Endometrial microvascular endothelial cells (primary cell): ENCODE measurements around the gene ANO1. TPM values are rescaled to one million over a fixed set of nuclear protein-coding genes. Genes with fewer than 3 reads are reported as not detected.
"Not testable (repeated sequence)": the region's sequence is repeated elsewhere in the genome, so short reads cannot be mapped to it uniquely, and the experiment has no call there.

Experiments
- in situ Hi-C: cut with HindIII; loops from 2 replicates; pipeline ENCODE4 v1.10.0; 2017; ENCODE audit warnings: low sequenced_read_pairs, low pct_unique_long_range_greater_than_20kb; ENCODE audit errors: inconsistent ontology term
- total RNA-seq: library from RNA; depleted of rRNA; stranded (reverse); fragments of >200 nt; gene quantifications from one replicate; pipeline ENCODE4 v1.2.3, GENCODE V29; 2015; ENCODE audit errors: inconsistent ontology term

ANO1 gene
- total RNA-seq, 1 donor from 2014 or later = not detected

DNA sequence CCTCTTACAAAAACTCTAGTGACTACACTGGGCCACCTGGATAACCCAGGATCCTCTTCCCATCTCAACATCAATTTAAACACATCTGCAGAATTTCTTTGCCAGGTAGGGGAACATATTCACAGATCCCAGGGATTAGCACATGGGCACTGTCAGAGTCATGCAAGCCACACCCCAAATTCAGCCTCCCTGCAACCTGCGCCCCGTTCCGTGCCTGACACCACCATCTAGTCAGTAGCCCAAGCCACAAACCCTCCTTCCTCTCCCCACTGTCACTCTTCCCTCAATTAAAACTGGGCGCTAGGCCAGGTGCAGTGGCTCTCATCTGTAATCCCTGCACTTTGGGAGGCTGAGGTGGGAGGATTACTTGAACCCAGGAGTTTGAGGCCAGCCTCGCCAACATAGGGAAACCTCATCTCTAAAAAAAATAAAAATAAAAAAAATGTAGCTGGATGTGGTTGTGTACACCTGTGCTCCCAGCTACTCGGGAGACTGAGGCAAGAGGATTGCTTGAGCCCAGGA, 131.3 kb downstream of the ANO1 start:
- in situ Hi-C loops = no loop called here

GRCh38 chr11:70210051-70210501, 132.0 kb downstream of the ANO1 start:
- in situ Hi-C loops = no loop called here

DNA sequence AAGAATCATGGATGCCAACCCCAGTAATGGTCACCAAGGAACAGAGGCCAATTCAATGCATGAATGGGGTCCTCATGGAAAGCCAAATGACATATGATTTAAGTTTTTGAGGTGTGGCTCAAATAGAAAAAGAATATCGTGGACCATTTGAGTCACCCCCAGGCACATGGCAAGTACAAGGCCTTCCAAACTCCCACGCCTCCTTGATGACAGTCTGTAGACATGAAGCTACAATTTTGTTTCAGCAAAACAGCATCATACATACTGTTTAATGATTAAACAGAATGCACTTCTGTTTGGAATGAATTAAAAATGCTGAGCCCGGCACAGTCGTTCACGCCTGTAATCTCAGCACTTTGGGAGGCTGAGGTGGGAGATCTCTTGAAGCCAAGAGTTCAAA, 132.4 kb downstream of the ANO1 start:
- in situ Hi-C loops = no loop called here

DNA sequence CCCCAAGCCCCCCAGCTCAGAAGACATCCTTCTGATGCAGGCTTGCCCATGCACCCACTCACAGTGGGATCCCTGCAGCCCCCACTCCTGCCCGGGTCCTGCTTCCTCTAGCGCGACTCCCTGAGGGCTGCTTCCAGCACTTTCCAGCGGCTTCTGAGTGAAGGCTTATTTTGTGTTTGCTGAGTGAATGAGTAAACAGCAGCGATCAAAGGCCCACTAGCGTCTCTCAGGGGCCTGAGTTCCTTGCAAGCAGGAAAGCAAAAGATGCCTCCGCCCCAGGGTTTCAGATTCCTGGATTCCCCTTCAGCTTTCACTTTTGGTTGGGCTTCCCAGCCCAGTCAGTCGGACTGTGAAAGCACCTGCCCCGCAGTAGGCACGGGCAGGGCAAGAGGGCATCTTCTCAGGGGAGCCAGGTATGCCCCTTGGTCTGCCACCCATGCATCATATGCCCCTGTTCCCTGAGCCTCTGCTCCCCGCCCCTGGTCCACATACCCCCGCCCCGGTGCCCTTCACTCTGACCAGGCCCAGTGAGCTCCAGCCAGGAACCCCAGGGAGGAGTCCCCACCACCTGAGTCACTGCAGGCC, 134.2 kb downstream of the ANO1 start:
- in situ Hi-C loops = no loop called here

- in situ Hi-C loops = not testable (repeated sequence)
Observed at GRCh38 chr11:70217388-70217787, 139.3 kb downstream of the ANO1 start.

DNA sequence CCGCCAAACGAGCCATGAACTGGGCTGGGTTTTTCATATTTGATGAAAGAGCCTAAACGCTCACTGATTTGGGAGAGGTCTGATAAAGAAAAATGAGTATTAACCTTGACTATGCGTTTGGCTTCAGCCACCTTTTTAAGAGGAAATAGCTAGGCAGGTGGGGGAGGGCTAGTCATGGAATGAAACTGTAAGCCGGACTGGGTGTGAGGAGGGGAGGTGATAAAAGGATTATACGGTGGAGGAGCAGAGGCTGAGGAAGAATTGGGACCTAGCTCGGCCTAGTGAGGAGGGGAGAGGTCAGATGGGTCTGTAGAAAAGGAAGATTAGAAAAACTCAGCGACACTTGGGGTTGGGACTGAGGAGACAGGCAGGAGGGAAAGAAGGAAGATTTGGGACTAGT, 140.0 kb downstream of the ANO1 start:
- in situ Hi-C loops = not testable (repeated sequence)

DNA sequence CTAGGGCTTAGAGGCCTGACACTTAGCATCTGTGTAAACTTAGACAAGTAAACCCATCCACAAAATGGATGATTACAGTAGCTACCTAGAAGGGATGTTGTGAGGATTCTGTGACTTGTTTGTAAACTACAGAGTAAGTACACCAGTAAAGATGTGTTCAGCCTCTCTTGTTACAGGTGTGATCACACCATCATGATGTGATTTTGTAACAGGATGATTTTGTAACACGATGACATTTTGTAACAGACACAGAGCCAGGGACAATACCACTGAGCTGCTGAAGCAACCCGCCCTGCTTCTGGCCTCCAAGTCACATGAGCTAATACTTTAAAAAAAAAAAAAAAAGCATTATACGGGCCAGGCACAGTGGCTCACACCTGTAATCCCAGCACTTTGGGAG, 142.0 kb downstream of the ANO1 start:
- in situ Hi-C loops = no loop called here

DNA sequence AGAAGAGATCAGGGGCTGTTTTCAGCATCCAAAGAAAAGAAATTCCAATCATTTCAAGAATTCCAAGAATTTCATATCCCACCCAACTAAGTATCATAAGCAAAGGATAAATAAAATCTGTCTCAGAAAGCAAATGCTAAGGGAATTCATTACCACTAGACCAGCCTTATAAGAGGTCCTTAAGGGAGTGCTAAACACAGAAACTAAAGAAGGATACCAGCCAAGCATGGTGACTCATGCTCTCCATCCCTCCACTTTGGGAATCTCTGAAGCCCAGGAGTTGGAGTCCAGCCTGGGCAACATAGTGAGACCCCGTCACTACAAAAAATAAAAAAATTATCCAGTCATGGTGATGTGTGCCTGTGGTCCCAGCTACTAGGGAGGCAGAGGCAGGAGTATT, 142.8 kb downstream of the ANO1 start:
- in situ Hi-C loops = no loop called here

- in situ Hi-C loops = no loop called here
Observed at GRCh38 chr11:70225681-70226177, 147.6 kb downstream of the ANO1 start.

GRCh38 chr11:70226183-70226582, 148.1 kb downstream of the ANO1 start:
- in situ Hi-C loops = no loop called here

DNA sequence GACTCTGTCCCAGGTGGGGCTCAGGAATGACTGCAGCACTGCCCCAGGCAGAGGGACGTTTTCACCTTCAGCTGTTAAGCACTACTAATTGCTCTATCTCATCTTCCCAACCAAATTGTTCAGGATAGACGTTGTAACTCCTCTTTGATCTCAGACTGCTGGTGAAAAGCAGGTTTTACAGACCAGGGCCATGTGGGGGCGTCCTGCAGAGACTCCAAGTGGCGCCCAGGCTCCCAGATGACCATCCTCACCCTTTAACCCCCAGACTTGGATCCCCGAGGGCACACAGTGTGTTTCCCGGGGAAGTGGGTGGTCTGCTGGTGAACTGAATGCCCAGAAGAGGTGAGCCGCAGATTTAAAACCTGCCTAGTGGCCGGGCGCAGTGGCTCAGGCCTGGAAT, 148.8 kb downstream of the ANO1 start:
- in situ Hi-C loops = no loop called here

DNA sequence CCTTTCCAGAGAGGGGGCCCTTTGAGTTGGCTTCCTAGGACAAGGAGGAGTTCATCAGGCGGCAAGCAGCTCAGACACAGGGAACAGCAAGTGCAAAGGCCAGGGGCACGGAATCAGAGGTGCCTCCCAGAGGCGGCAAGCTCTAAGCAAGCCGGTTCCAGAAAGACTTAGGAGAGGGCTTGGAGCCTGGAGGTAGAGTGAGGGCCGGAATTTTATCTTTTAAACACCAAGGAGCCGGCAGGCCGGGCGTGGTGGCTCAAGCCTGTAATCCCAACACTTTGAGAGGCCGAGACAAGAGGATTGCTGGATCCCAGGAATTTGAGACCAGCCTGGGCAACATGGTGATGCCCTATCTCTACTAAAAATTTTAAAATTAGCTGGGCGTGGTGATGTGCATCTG, 151.6 kb downstream of the ANO1 start:
- in situ Hi-C loops = no loop called here

DNA sequence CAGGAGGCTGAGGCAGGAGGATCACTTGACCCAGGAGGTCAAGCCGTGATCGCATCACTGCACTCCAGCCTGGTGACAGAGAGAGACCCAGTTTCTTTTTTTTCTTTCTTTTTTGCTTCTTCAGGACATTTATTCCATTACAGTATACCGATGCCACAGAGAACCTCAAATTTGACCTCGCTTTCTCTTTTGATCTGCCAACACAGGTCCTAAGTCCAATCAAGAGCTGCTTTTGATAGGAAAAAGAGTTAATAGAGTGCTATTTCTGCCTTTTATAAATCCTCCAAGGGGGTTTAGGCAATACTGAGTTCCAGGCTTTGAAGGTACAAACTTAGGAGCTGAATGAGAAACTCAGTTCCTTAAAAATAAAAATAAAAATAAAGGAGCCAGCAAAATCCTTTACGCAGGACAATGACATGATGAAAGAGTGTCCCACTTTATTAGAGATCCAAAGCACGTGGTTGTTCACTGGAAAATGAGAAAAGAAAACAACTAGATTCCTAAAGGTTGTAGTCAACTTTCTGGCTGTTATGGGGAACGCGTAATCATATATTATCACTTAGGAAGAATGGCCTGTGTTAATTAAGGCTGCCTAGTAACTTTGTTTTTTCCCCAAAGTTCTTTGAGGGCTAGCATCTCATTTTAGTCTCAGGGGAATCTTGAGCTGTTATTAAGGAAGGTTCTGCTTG, 152.2 kb downstream of the ANO1 start:
- in situ Hi-C loops = no loop called here

DNA sequence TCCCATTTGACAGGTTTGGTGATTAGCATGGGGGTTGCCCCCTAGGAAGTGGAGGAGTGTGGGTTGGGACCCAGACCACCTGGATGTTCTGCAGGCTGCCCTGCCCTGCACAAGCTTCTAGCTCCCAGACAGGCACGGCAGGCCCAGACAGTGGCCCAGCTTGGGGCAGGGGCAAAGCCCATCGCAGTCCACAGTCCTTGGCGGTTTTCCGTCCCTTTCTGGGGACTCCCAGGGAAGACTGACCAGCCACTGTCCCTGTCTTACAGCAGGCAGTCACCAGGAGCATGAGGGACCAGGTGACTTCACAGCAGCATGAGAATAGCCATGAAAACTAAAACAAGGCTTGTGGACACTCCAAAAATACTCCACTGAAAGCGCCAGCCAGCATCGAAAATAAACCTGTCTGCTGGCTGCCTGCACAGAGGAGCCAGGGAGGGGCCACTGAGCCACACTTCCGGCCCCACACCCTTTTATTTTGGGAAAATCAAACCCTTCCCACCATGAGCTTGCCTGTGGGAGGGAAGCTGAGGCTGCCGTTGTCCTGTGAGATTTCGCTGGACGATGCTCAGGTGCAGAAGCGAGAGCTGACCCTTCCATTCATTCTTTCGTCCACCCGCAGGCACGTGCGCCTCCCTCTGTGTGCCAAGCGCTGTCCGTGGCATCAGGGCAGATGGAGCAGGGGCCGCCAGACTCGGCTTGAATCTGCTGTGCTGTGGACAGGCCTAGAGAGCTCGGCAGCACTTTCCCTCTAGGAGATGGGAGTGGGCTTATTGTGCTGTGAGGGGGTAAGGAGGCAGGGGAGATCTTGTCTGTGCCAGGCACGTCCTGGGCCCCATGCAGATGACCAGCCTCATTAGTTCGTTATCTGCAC, 153.0 kb downstream of the ANO1 start:
- in situ Hi-C loops = no loop called here

DNA sequence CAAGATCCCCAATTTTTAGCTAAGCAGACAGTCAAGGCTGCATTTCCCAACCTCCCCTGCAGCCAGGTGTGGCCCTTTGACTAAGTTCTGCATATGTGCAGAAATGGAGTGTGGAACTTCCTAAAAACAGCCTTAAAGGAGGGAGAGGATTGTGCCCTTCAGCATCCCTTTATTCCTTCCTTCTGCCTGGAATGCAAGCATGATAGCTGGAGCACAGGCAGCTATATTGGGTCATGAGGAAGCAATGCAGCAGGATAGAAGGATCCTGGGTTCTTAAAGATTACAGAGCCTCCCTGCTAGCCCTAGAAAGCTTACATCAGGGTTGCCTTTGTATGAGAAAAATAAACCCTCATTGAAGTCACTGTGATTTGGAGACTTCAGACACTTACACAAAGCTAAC, 154.9 kb downstream of the ANO1 start:
- in situ Hi-C loops = no loop called here

DNA sequence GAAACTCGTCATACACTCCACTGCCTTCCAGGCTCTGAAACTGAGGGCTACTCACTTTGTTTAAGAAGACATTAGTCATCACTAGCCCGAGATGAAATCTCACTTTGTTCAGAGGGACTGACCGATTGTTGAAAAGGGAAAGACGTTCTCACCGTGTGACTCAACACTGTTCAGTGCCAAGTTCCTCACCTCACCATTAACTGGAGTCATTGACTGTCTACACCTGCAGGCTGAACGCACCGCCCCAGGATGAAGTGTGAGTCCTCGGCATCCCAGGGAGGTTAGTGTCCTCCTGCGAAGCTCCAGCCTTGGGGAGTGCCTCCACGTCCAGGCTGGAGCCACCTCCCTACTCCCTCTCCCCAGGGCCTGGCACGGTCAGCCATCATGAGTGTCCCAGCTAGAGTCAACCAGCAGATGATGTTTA, 155.4 kb downstream of the ANO1 start:
- in situ Hi-C loops = no loop called here

DNA sequence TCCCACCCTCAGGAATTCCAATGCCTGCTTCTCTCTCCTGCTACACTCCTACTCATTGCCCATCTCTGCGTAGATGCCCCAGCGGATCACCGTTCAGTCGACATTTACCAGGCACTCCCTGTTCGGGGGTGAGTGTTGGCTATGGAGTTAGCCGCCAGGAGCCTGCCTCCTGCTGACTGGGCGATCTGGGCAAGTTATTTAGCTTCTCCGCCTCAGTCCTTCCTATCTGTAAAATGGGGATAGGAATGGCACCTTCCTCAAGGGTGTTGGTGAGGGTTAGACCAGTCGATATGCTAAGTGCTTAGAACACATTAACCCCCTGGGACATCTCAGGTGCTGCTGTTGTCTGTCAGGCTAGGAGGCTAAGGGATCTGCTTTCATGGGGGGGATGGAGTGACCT, 155.8 kb downstream of the ANO1 start:
- in situ Hi-C loops = no loop called here
